Calu3 (cell line): ENCODE data around the gene CDIPT. TPM values are rescaled to one million over a fixed set of nuclear protein-coding genes. Genes with fewer than 3 reads are reported as not detected.
A peak's percentile ranks its signal among the peaks of the same experiment; 100 is the strongest.

Experiments
- BruUV-seq: library from RNA; stranded (reverse); fragments of 400-500 nt; replicated peaks from 2 replicates; lab custom pipeline; 2021; lab: Mats Ljungman, UMichigan
- CTCF ChIA-PET: fragments of 300-600 bp; sonication (Branson Sonifier 250); formaldehyde crosslinking; loops from one replicate; lab custom pipeline; 2022; ENCODE audit warnings: antibody characterized with exemption; lab: Charles Lee
- DNase-seq: peaks from one replicate; pipeline ENCODE4 v3.0.0; 2022
- H3K27ac Mint-ChIP-seq: one replicate; pipeline ENCODE4 v1.8.0; 2022; ENCODE audit warnings: mixed read lengths; ENCODE audit not compliant: unreplicated experiment
- H3K27me3 Mint-ChIP-seq: one replicate; pipeline ENCODE4 v1.8.0; 2022; ENCODE audit warnings: mixed read lengths; ENCODE audit not compliant: unreplicated experiment
- H3K36me3 Mint-ChIP-seq: one replicate; pipeline ENCODE4 v1.8.0; 2022; ENCODE audit warnings: mild to moderate bottlenecking, moderate library complexity, mixed read lengths; ENCODE audit not compliant: insufficient read depth, unreplicated experiment
- H3K4me1 Mint-ChIP-seq: one replicate; pipeline ENCODE4 v1.8.0; 2022; ENCODE audit warnings: mild to moderate bottlenecking, low read depth, mixed read lengths; ENCODE audit not compliant: unreplicated experiment
- H3K4me3 Mint-ChIP-seq: one replicate; pipeline ENCODE4 v1.8.0; 2022; ENCODE audit warnings: mild to moderate bottlenecking, low read depth, moderate library complexity, mixed read lengths; ENCODE audit not compliant: unreplicated experiment
- H3K9me3 Mint-ChIP-seq: one replicate; pipeline ENCODE4 v1.8.0; 2022; ENCODE audit warnings: low read depth, mixed read lengths; ENCODE audit not compliant: unreplicated experiment
- intact Hi-C: fragments of 100-400 bp; cut with micrococcal nuclease; formaldehyde crosslinking; loops from one replicate; pipeline ENCODE4 v1.10.0; 2022; ENCODE audit not compliant: unreplicated experiment
- total RNA-seq: library from RNA; stranded (reverse); gene quantifications from 2 replicates; pipeline ENCODE4 v1.2.3, GENCODE V29; 2022
- TF ChIP-seq, protein P1 (sequence below): fragments of 200-600 bp; IDR thresholded peaks from one replicate; pipeline ENCODE4 v1.8.0; 2022; ENCODE audit warnings: antibody characterized with exemption; ENCODE audit not compliant: unreplicated experiment

The CDIPT gene
- total RNA-seq, 1 experiment from 2014 or later, result 62.7 TPM

DNA sequence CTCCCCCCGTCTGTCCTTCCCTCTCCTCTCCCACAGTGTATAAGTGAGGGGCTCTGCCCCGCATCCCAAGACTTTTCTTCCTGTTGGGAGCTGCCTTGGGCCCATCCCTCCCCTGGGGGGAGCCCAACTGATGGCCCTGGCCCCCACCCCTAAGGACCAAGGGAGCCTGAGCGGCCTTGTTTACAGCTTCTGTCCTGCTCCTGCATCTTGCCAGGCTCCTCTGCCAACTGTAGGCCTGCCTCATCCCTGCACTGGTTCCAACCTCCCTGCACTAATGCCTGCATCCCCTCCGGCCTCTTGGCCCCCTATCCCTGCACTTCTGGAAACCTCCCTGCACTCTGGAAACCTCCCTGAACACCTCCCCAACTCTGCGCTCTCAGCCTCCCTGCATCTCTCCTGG, 48.4 kb downstream of the CDIPT start:
- Mint-ChIP-seq H3K27me3 (peaks cover 39% of the 10 kb centered on the region), H3K4me3 (peak overlapping the region; percentile 96), H3K27ac (peak overlapping the region; percentile 94), H3K9me3 (no peaks in the 10 kb centered on the region), H3K36me3 (peaks cover 89% of the 10 kb centered on the region), H3K4me1 (peaks cover 37% of the 10 kb centered on the region)
- no peak for DNase-seq
- CTCF ChIA-PET, result interaction anchor here (1.5 kb wide), 1 partner anchor 218 kb away, joined by 3 read pairs; no protein-coding TSS in a partner anchor
- TF ChIP-seq, protein P1, sequence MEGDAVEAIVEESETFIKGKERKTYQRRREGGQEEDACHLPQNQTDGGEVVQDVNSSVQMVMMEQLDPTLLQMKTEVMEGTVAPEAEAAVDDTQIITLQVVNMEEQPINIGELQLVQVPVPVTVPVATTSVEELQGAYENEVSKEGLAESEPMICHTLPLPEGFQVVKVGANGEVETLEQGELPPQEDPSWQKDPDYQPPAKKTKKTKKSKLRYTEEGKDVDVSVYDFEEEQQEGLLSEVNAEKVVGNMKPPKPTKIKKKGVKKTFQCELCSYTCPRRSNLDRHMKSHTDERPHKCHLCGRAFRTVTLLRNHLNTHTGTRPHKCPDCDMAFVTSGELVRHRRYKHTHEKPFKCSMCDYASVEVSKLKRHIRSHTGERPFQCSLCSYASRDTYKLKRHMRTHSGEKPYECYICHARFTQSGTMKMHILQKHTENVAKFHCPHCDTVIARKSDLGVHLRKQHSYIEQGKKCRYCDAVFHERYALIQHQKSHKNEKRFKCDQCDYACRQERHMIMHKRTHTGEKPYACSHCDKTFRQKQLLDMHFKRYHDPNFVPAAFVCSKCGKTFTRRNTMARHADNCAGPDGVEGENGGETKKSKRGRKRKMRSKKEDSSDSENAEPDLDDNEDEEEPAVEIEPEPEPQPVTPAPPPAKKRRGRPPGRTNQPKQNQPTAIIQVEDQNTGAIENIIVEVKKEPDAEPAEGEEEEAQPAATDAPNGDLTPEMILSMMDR, result no peak
- BruUV-seq, result no TSS peak
- intact Hi-C loops, result loop anchor here (10.0 kb wide), 1 partner anchor 110 kb away; no protein-coding TSS in a partner anchor

DNA sequence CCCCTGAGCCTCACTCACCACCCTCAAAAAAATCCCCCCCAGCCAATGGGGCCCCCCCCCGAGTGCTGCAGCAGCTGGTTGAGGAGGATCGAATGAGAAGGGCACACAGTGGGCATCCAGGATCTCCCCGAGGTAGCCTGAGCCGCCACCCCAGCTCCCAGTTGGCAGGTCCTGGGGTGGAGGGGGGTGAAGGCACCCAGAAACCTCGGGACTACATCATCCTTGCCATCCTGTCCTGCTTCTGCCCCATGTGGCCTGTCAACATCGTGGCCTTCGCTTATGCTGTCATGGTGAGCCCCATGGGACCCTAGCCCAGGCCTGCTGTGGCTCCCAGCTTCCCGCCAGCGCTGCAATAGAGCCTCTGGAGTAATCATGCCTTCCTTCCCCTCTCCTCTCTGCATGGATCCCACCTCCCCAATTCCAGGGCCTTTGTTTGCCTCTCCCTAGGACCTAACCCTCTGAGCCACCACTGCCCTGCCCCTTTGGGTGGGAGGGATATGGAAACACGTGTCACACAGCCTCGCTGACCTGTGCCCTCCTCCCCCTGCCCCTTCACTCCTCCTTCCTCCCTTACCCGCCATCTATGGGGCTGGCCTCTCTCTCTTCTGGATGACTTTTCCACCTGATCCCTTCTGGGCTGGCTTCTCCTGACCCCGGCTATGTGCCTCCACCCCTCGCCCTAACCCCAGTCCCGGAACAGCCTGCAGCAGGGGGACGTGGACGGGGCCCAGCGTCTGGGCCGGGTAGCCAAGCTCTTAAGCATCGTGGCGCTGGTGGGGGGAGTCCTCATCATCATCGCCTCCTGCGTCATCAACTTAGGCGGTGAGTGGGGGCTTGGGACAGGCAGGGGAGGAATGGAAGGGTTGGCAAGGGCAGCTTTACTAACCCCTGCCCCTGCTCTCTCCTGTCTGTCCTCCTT, 49.1 kb downstream of the CDIPT start:
- Mint-ChIP-seq H3K27ac (peak overlapping the region; percentile 94), H3K9me3 (no peaks in the 10 kb centered on the region), H3K4me1 (peaks cover 33% of the 10 kb centered on the region), H3K4me3 (peak overlapping the region; percentile 96), H3K27me3 (peaks cover 39% of the 10 kb centered on the region), H3K36me3 (peaks cover 85% of the 10 kb centered on the region)
- intact Hi-C loops, result loop anchor here (10.0 kb wide), 1 partner anchor 109 kb away; no protein-coding TSS in a partner anchor
- CTCF ChIA-PET, result no interaction called here
- no TSS peak for BruUV-seq
- no peak for DNase-seq
- TF ChIP-seq, protein P1, result no peak

DNA sequence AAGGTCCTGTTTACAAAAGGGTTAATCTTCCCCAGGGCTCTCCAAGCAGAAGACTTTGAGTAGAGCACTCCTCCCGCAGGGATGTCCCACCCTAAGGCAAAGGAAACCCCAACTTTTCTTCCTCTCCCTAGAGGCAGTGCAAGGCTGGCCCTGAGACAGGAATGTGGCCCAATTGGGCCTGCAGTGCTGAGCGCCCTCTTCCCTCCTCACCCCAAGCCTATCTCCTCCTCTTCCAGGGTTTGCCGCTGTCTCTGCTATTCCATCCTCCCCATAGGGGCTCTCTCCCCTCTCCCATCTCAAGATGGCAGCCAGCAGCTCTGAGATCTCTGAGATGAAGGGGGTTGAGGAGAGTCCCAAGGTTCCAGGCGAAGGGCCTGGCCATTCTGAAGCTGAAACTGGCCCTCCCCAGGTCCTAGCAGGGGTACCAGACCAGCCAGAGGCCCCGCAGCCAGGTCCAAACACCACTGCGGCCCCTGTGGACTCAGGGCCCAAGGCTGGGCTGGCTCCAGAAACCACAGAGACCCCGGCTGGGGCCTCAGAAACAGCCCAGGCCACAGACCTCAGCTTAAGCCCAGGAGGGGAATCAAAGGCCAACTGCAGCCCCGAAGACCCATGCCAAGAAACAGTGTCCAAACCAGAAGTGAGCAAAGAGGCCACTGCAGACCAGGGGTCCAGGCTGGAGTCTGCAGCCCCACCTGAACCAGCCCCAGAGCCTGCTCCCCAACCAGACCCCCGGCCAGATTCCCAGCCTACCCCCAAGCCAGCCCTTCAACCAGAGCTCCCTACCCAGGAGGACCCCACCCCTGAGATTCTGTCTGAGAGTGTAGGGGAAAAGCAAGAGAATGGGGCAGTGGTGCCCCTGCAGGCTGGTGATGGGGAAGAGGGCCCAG, 50.0 kb downstream of the CDIPT start:
- peaks cover 39% of the 10 kb centered on the region for H3K27me3 Mint-ChIP-seq
- intact Hi-C loops, result loop anchor here (10.0 kb wide), 1 partner anchor 108 kb away; no protein-coding TSS in a partner anchor
- BruUV-seq, result no TSS peak
- no peak overlapping the region for H3K27ac Mint-ChIP-seq
- DNase-seq, result no peak
- CTCF ChIA-PET, result no interaction called here
- TF ChIP-seq, protein P1, result no peak
- H3K4me1 Mint-ChIP-seq, result peaks cover 34% of the 10 kb centered on the region
- no peaks in the 10 kb centered on the region for H3K9me3 Mint-ChIP-seq
- peak overlapping the region; percentile 96 for H3K4me3 Mint-ChIP-seq
- peaks cover 85% of the 10 kb centered on the region for H3K36me3 Mint-ChIP-seq
